ENCODE data around the gene OR52N1.

Gene OR52N1

DNA sequence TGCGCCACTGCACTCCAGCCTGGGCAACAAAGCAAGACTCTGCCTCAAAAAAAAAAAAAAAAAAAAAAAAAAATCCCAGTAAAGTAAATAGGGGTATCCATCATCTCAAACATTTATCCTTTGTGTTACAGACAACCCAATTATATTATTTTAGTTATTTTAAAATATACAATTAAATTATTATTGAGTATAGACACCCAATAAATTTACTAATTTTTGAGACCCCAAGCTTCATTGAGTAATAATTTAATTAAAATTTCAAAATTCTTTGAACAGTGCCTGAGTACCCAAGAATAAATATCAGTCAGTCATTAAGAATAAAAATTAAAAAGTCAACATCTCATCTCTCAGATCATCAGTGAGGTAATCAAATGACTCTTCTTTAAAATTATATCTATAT, 37.1 kb downstream of the OR52N1 start, which contains the start of gene OR52N4:
Gene OR52N4, plus strand, starts transcription at position 301 of the 400 bp plus-strand sequence. CDS start 498 bp downstream, outside the sequence.
- Histone ChIP-seq H3K27ac (ENCODE audit: poor library complexity, severe bottlenecking) (no peak within 1 kb of the TSS), H3K27me3 (ENCODE audit: insufficient read depth, poor library complexity, severe bottlenecking) (peaks cover 9% of the 10 kb centered on the region), H3K4me3 (ENCODE audit: severe bottlenecking) (no peak within 1 kb of the TSS), H3K4me1 (ENCODE audit: insufficient read depth, poor library complexity, severe bottlenecking) (no peaks in the 10 kb centered on the region), H3K36me3 (ENCODE audit: low read depth) (no peaks in the 10 kb centered on the region), H3K9me3 (ENCODE audit: severe bottlenecking) (no peaks in the 10 kb centered on the region)
- TF ChIP-seq, protein P1, sequence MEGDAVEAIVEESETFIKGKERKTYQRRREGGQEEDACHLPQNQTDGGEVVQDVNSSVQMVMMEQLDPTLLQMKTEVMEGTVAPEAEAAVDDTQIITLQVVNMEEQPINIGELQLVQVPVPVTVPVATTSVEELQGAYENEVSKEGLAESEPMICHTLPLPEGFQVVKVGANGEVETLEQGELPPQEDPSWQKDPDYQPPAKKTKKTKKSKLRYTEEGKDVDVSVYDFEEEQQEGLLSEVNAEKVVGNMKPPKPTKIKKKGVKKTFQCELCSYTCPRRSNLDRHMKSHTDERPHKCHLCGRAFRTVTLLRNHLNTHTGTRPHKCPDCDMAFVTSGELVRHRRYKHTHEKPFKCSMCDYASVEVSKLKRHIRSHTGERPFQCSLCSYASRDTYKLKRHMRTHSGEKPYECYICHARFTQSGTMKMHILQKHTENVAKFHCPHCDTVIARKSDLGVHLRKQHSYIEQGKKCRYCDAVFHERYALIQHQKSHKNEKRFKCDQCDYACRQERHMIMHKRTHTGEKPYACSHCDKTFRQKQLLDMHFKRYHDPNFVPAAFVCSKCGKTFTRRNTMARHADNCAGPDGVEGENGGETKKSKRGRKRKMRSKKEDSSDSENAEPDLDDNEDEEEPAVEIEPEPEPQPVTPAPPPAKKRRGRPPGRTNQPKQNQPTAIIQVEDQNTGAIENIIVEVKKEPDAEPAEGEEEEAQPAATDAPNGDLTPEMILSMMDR (IDR thresholded peaks at IDR 0.05; ENCODE audit: poor library complexity, severe bottlenecking), result no peak
- no peak for ATAC-seq (ENCODE audit: low read depth)
- DNase-seq (ENCODE audit: low spot score), result no peak

DNA sequence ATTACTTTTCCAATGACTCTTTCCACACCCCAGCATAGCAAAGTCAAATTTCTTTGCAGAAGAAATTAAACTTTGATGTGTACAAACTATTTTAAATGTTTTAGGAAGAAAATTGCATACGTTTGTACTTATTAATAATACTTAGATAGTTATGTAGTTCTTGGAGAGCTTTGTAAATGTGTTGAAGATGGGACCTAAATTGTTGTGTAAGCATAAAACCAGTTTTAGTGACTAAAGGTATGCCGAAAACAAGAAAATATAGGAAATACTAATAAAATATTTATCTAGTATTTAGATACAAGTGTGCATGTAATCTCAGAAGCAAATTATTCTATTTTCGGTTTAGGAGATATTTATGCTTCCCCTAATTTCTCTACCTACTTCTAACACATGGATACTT, 41.2 kb downstream of the OR52N1 start:
- no peak overlapping the region for H3K27ac ChIP-seq (ENCODE audit: poor library complexity, severe bottlenecking)
- ATAC-seq (ENCODE audit: low read depth), result no peak

DNA sequence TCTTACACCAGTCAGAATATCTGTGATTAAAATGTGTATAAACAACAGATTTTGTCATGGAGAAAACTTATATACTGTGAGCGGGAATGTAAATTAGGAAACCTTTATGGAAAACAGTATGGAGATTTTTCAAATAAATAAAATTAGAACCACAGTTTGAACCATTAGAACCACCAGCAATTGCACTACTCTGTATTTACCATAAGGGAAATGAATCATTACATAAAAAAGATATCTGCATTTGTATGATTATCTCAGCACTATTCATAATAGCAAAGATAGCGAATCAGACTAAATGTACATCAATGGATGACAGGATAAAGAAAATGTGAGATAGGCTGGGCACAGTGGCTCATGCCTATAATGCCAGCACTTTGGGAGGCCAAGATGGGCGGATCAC, 44.5 kb downstream of the OR52N1 start:
- TF ChIP-seq, protein P1 (IDR thresholded peaks at IDR 0.05; ENCODE audit: poor library complexity, severe bottlenecking), result no peak
- no peaks in the 10 kb centered on the region for H3K9me3 ChIP-seq (ENCODE audit: severe bottlenecking)
- no peaks in the 10 kb centered on the region for H3K4me1 ChIP-seq (ENCODE audit: insufficient read depth, poor library complexity, severe bottlenecking)
- ATAC-seq (ENCODE audit: low read depth) (no peak), DNase-seq (ENCODE audit: low spot score) (no peak)
- no peak overlapping the region for H3K4me3 ChIP-seq (ENCODE audit: severe bottlenecking)
- H3K27ac ChIP-seq (ENCODE audit: poor library complexity, severe bottlenecking), result no peak overlapping the region
- peaks cover 18% of the 10 kb centered on the region for H3K27me3 ChIP-seq (ENCODE audit: insufficient read depth, poor library complexity, severe bottlenecking)
- no peaks in the 10 kb centered on the region; the same call in 1 of the 2 replicates for H3K36me3 ChIP-seq (ENCODE audit: low read depth)

More for the DNA sequence above, 41.2 kb downstream of the OR52N1 start:
- no peaks in the 10 kb centered on the region for H3K4me1 ChIP-seq (ENCODE audit: insufficient read depth, poor library complexity, severe bottlenecking)
- H3K36me3 ChIP-seq (ENCODE audit: low read depth), result no peaks in the 10 kb centered on the region; the same call in 1 of the 2 replicates
- H3K9me3 ChIP-seq (ENCODE audit: severe bottlenecking), result no peaks in the 10 kb centered on the region
- no peaks in the 10 kb centered on the region for H3K27me3 ChIP-seq (ENCODE audit: insufficient read depth, poor library complexity, severe bottlenecking)
- TF ChIP-seq, protein P1 (IDR thresholded peaks at IDR 0.05; ENCODE audit: poor library complexity, severe bottlenecking), result no peak
- no peak for DNase-seq (ENCODE audit: low spot score)
- H3K4me3 ChIP-seq (ENCODE audit: severe bottlenecking), result no peak overlapping the region

DNA sequence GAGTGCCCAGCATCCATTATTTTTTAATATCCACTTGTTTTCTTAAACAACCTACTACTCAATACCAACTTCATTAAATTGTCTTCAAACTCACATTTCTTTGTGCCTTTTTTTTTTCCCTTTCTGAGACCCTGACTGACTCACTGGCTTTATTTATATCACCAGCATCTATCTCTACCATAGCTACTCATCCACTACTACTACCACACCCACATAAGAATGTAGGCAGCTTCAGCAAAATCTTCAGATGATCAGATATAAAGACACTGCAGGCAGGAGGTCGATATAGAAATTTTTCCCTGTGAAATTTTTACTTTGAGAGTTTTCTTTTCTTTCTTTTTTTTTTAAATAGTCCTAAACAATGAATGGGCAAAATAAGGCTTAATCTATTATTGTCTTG, 52.6 kb downstream of the OR52N1 start:
- Histone ChIP-seq H3K4me3 (ENCODE audit: severe bottlenecking) (no peak overlapping the region), H3K4me1 (ENCODE audit: insufficient read depth, poor library complexity, severe bottlenecking) (no peaks in the 10 kb centered on the region), H3K9me3 (ENCODE audit: severe bottlenecking) (no peaks in the 10 kb centered on the region), H3K27ac (ENCODE audit: poor library complexity, severe bottlenecking) (no peak overlapping the region), H3K36me3 (ENCODE audit: low read depth) (no peaks in the 10 kb centered on the region), H3K27me3 (ENCODE audit: insufficient read depth, poor library complexity, severe bottlenecking) (peaks cover 15% of the 10 kb centered on the region)
- ATAC-seq (ENCODE audit: low read depth), result no peak
- DNase-seq (ENCODE audit: low spot score), result no peak
- TF ChIP-seq, protein P1 (IDR thresholded peaks at IDR 0.05; ENCODE audit: poor library complexity, severe bottlenecking), result no peak

DNA sequence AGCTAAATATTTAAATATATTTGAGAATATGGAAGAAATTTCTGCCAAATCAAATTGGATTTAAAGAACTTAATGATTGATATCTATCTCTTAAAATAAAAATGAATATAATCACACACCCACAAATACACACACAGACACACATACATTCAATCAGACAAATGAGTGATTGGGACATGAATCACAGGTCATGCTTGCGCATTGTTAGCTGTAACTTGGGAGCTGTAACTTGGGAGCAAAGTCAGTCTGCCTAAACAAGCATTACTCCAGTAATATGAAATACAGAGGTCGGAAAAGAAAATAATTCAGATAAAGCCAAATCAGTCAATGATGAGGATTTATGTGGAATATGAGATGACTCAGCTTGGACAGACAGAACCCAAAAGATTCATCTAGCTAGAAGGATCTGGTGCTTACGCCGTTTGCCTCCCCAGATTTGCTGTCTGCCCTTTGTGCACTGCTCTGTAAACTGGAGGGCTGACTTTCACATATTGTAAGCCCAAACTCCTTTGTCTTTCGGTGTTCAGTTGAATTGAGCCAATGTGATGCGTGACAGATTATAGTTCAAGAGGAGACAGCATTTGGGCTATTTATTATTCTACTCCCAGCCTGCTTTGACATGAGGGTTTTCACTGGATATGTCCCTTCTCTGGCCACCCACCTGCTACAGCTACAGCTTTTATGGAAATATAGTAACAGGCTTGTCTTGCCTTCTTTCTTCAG, 53.2 kb downstream of the OR52N1 start:
- Histone ChIP-seq H3K36me3 (ENCODE audit: low read depth) (no peaks in the 10 kb centered on the region), H3K27ac (ENCODE audit: poor library complexity, severe bottlenecking) (no peak overlapping the region), H3K4me1 (ENCODE audit: insufficient read depth, poor library complexity, severe bottlenecking) (no peaks in the 10 kb centered on the region), H3K27me3 (ENCODE audit: insufficient read depth, poor library complexity, severe bottlenecking) (peaks cover 9% of the 10 kb centered on the region), H3K9me3 (ENCODE audit: severe bottlenecking) (no peaks in the 10 kb centered on the region), H3K4me3 (ENCODE audit: severe bottlenecking) (no peak overlapping the region)
- TF ChIP-seq, protein P1 (IDR thresholded peaks at IDR 0.05; ENCODE audit: poor library complexity, severe bottlenecking), result no peak
- DNase-seq (ENCODE audit: low spot score), result no peak
- no peak for ATAC-seq (ENCODE audit: low read depth)

All from RWPE2 (cell line).